GM21737 (cell line): ENCODE measurements around the gene PDXDC1.
"Not testable (repeated sequence)": the region's sequence is repeated elsewhere in the genome, so short reads cannot be mapped to it uniquely, and the experiment has no call there.

ENCODE experiments used
- ATAC-seq: cut with Tn5 transposase; IDR thresholded peaks from one replicate; pipeline ENCODE4 v1.9.1; 2021; ENCODE audit warnings: mild to moderate bottlenecking, moderate library complexity; ENCODE audit not compliant: unreplicated experiment

PDXDC1 gene

GRCh38 chr16:15130256-15130932 is 155.6 kb downstream of the PDXDC1 start:
- not testable (repeated sequence) for ATAC-seq

- not testable (repeated sequence) for ATAC-seq
Observed at GRCh38 chr16:15130943-15131700, 156.3 kb downstream of the PDXDC1 start.

DNA sequence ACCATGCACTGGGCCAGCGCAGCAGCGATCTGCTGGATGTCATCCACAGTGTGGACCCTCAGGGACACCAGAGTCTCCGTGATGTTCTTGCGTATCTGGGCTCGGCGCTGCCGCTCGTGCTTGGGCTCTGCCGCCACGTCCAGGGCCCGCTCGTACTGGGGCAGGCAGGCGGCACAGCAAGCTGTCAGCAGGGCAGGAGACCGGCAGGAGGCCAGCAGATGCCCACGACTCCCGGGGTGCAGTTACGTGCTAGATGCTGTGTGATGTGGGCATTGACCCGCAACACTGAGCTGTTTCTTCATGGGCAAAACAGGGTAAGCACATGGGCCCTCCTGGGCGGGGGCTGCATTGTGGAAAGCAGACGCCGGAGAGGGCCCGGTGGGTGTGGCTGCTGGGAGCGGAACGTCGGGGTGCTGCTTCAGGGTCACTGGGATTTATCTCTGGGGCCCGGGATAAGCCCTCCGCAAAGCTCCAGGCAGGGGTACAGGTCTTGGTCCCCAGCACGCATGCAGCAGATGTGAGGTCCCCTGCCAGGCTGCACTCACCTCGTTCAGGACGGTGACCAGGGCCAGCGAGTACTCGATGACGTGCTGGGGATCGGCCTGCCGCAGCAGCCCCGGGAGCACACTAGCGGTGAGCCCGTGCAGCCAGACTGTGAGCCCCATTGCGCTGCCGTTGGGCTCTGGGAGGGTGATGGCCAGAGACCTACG is 158.0 kb downstream of the PDXDC1 start:
- ATAC-seq = not testable (repeated sequence)

GRCh38 chr16:15133554-15133953 is 158.7 kb downstream of the PDXDC1 start:
- ATAC-seq = not testable (repeated sequence)

DNA sequence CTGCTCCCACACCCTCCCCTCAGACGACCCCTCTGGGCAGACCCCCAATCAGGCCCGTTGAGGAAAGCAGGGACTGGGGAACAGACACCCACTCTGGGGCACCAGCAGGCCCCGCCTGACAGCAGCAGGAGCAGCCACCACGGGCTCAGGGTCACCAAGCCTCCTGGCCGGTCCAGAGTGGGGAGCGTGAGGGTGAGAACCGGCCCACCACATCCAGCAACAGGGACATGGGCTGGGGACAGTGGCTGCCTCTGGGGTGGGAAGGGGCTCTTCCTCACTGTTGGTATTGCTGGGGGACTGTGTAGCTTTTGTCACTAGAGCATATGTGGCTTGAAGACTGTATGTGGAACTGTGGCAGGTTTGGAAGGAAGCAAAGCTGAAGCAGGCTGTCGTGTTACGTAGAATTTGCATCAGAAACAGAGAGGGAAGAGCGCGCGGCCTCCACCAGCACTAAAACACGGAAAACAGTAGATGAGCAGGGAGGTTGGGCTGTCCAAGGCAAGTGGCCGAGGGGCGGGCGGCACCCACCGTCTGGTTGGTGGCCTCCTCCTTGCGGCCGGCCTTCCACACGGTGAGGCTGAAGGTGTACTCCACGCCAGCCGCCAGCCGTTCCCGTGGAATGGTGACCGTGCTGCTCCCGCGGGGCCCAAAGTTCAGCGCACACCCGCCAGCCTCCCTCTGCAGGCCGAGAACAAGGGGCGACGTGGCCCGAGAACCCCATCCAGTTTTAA is 160.1 kb downstream of the PDXDC1 start:
- not testable (repeated sequence) for ATAC-seq

DNA sequence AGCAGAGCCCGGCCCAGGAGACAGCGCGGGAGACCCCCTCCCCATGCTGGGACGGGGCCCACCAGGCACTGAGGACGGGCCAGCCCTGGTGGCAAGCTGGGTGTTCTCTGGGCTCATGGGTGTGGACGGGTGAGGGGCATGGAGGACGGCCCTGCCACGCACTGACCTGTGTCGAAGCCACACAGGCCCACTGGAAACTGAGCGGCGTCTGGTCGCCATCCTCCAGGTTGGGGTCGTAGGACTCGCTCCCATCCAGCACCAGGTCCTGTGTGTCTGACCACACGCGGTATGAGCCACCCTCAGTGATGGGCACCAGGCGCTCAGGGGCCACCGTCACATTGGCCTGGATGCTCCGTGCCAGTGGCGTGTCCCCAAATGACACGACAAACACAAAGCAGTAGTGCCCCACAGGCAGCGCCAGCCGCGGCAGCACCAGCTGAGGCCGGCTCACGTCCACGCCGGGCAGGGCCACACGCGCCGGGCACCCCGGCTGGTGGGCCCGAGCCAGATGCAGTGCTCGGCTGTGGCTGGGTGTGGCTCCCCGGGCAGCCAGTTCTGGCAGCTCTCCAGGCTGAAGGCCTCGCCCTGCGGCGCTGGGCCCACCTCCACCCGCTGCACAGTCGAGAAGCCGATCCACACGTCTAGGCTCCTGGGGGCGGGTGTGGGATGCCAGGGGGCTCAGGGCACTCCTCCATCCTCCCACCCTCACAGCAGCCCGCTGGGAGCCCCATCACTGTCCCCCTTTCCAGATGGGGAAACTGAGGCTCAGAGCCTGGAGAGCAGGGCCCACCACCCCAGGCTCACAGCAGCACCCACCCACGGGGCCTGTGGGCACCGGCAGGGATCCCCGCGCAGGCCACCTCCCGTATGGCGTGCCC is 160.9 kb downstream of the PDXDC1 start:
- not testable (repeated sequence) for ATAC-seq

- not testable (repeated sequence) for ATAC-seq
Observed at GRCh38 chr16:15137514-15137913, 162.7 kb downstream of the PDXDC1 start.

GRCh38 chr16:15140444-15141365 is 165.9 kb downstream of the PDXDC1 start:
- ATAC-seq = not testable (repeated sequence)

DNA sequence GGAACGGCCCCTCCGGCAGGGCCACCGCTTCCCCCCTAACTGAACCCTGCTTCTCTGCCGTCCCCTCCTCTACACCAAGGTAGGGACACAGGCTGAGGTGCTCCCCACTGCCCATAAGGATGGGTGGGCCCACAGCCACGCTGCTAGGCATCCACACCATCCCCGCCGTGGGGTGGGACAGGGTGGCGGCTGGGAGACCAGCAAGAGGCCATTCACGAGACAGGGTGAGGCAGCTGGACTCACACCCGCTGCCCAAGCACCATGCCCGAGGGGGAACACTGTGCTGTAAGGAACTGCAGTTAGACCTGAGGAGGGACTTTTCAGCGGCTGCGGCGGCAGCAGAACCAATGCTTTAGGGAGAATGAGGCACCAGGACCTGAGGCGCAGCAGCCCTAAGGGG is 166.8 kb downstream of the PDXDC1 start:
- no peak for ATAC-seq

- not testable (repeated sequence) for ATAC-seq
Observed at GRCh38 chr16:15142107-15142890, 167.5 kb downstream of the PDXDC1 start.

GRCh38 chr16:15142891-15143600 is 168.2 kb downstream of the PDXDC1 start:
- not testable (repeated sequence) for ATAC-seq

- ATAC-seq = not testable (repeated sequence)
Observed at GRCh38 chr16:15143601-15144091, 168.8 kb downstream of the PDXDC1 start.

DNA sequence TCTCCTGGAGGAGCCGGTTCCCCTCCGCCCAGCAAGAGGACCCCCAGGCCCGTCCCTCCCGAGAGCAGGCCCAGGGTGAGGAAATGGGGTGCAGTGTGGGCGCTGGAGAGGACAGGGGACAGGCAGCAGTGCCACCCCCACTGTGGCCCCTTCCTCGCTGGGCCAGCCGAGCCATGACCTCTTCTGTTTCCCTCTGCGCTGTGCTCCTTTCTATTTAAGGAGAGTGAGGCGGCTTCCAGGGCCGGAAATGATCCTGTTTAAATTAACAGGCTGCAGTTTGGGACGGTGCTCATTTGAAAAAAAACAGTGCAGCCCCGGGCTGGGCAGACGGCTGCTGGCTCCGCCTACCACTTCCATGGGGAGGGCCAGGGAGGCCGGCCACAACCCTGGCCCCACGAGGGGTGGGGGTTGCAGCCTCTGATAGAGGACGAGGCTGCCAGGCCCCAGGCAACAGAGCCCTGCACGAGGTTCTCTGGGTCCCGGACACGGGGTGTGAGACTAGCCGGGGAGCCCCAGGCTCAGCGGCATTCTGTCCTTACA is 169.3 kb downstream of the PDXDC1 start:
- not testable (repeated sequence) for ATAC-seq

DNA sequence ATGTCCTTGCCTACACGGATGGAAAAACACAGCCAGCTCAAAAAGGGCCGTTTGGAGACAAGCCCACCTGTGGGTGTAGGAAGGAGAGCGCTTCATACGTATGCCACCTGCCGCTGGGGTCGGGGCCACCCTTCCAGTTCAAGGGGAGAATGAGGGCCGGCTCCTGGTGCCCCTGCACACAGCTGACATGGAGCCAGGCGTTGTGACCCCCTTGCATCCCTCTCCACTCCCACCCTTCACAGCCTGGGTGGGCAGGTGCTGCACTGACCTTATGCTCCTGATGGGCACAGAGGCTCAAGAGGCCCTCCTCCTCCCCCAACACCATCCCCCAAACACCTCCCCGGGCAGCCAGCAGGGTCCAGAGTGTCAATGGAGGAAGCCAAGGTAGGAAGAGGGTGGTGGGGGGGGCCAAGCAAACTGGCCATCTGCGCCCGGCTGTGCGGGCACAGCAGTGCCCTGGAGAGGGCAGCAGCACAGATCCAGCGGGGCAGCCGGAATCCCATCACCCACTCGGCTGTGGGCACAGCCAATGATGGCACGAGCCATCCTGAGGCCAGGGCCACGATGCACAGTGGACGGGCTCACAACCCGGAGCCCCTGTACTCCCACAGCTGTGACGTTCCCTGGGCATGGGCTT is 170.1 kb downstream of the PDXDC1 start:
- not testable (repeated sequence) for ATAC-seq

DNA sequence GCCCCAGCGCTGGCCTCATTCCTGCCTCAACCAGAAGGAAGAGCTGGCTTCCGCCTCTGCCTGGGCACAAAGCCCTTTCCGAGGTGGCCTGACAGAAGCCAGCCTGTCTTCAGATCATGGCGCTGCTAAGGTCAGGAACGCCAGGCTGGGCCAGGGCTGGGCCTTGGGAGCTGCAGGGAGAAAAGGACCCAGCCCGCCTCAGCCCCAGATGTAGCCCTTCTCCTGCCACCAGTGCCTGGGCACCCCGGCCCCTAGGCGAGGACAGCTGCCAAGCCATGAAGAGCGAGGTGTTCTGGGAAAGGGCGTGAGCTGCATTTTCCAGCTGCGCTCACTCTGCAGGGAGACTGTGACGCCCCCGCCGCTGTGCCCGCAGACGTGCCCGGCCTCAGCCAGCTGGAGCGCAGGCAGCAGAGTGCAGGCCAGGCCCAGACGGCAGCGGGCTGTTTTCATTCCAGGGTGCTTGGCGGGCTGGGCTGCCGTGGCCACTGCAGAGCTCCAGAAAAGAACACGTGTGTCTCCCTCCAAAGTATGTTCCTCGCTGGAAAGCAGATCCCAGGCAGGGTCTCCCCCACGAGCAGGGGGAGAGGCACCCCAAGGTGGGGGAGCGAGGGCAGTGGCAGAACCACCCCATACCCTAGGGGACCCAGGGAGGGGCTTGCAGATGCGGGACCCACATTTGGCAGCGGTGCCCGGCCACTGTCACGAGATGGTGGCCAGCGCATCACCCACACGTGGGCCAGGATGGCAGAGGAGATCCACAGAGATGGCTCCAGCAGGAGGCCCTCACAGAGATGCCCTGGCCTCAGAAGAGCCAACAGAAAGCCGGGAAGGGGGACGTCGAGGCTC is 170.8 kb downstream of the PDXDC1 start:
- not testable (repeated sequence) for ATAC-seq

- not testable (repeated sequence) for ATAC-seq
Observed at GRCh38 chr16:15146264-15146662, 171.4 kb downstream of the PDXDC1 start.
